ENCODE results near the gene CCR5AS.

The CCR5AS gene

DNA sequence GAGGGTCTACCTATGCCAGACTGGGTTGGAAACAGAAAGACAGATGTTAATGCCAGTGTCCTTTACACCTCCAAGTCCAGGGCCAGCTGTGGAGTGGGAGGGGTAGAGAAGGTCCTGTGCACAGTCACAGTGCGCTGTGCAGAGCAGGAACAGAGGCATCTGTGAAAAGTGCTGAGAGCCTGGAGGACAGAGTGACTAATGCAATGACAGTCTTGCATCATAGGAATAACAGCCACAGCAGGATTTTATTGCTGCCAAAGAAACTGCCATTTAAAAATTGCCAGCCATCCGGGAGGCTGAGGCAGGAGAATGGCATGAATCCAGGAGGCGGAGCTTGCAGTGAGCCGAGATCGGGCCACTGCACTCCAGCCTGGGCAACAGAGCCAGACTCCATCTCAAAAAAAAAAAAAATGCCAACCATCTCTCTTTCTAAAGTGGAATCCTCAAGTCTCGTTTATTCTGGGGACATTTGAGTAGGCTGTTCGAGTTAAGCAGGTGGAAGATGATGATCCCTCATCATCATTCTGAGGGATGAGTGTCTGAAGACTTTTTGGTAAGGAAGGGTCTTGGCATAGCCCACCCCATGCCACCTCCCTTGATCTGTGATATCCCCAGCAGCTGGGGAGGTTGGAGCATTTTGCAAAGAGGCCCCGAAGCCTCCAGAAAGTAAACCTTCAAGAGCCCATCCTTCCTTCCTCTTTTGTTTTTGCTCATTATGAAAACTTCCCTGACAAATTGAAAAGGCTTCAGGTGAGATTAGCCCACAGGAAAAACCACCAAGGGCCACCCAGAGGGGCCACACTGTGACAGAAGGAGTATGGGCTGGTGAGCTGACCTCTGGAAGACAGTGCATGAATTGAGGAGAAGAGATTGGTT, 45.2 kb downstream of the CCR5AS start:
- in situ Hi-C loops (cut with MboI; ENCODE audit: low sequenced_read_pairs), result loop anchor here (10.0 kb wide), 1 partner anchor 67 kb away; no protein-coding TSS in a partner anchor

DNA sequence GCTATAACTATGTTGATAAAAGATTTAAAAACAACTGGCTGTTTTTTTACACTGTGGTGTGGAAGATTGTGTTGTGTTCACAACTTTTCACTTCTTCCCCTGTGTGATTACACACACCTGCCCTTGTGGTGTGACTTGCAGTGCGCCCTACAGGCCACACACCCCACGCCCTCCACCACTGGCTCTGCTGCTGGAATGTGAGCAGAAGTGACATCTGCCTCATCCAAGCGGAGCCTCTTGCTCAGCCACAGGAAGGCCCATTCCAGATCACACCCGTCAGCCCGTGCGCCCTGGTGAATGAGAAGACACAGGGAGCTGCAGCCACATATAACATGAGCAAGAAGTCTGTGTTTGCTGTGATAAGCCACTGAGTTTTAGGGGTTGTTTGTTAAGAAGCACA, 46.0 kb downstream of the CCR5AS start:
- in situ Hi-C loops (cut with MboI; ENCODE audit: low sequenced_read_pairs), result loop anchor here (10.0 kb wide), 1 partner anchor 66 kb away; no protein-coding TSS in a partner anchor

GRCh38 chr3:46359733-46360493, 47.0 kb downstream of the CCR5AS start:
- in situ Hi-C loops (cut with MboI; ENCODE audit: low sequenced_read_pairs), result loop anchor here (10.0 kb wide), 1 partner anchor 65 kb away; no protein-coding TSS in a partner anchor

DNA sequence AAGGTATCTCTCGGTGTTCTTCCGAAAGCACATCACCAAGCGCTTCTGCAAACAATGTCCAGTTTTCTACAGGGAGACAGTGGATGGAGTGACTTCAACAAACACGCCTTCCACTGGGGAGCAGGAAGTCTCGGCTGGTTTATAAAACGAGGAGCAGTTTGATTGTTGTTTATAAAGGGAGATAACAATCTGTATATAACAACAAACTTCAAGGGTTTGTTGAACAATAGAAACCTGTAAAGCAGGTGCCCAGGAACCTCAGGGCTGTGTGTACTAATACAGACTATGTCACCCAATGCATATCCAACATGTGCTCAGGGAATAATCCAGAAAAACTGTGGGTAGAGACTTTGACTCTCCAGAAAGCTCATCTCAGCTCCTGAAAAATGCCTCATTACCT, 48.4 kb downstream of the CCR5AS start:
- in situ Hi-C loops (cut with MboI; ENCODE audit: low sequenced_read_pairs), result no loop called here

GRCh38 chr3:46356909-46357308, 50.0 kb downstream of the CCR5AS start:
- in situ Hi-C loops (cut with MboI; ENCODE audit: low sequenced_read_pairs), result no loop called here

GRCh38 chr3:46356276-46356675, 50.6 kb downstream of the CCR5AS start:
- in situ Hi-C loops (cut with MboI; ENCODE audit: low sequenced_read_pairs), result no loop called here

GRCh38 chr3:46354984-46355383, 51.9 kb downstream of the CCR5AS start:
- in situ Hi-C loops (cut with MboI; ENCODE audit: low sequenced_read_pairs), result no loop called here

DNA sequence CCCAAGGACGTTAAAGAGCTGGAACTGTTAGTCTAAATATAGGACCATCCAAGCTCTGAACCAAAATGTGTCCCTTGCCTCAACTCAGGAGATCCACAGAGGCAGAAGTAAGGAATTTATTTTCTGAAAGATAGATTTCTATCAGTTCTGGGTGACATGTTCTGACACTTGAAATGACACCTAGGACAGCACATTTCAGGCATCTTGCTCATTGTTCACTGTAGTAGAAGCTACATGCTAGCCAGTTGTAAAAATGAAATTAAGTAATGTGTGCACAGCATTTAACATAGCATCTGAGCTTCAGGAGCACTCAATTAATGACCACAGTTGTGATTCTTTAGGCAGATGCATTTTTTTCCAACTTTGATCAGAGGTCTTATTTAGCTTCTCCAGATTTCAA, 52.4 kb downstream of the CCR5AS start:
- in situ Hi-C loops (cut with MboI; ENCODE audit: low sequenced_read_pairs), result no loop called here

- in situ Hi-C loops (cut with MboI; ENCODE audit: low sequenced_read_pairs), result no loop called here
These were observed 53.0 kb downstream of the CCR5AS start, which contains the start of gene CCR2 for GRCh38 chr3:46353647-46354410. TSS of gene CCR2 (plus strand) at chr3:46354111. CDS start at chr3:46357528, 3,417 bp downstream.

DNA sequence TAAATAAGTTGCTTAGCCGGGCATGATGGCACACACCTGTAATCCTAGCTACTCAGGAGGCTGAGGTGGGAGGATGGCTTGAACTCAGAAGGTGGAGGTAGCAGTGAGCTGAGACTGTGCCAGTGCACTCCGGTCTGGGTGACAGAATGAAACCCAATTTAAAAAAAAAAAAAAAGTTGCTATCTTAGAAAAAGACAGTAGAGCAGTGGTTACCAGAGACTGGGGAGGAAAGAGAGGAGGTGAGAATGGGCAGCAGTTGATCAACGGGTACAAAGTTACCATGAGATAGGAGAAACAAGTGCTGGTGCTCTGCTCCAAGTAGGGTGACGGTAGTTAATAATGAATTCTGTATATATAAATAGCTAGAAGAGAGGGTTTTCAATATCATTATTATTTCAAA, 53.8 kb downstream of the CCR5AS start:
- in situ Hi-C loops (cut with MboI; ENCODE audit: low sequenced_read_pairs), result no loop called here

DNA sequence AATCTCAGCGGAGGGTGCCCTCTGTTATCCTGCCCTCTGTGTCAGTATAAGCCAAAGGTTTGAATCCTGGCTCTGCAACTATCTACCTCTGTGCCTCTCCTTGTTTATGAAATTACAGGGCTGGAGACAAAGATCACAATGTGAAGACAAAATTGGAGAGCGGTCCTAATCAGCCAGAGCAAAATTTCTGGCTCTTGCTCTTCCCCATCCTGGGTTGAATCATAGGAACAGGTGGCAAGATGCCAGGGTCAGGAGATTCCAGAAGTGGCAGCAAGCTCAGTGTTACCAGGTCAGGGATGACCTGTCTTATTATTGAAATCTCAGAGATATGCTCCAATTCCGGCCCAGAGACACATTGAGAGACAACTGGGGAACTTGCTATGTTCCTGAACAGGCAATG, 55.2 kb downstream of the CCR5AS start:
- in situ Hi-C loops (cut with MboI; ENCODE audit: low sequenced_read_pairs), result no loop called here

DNA sequence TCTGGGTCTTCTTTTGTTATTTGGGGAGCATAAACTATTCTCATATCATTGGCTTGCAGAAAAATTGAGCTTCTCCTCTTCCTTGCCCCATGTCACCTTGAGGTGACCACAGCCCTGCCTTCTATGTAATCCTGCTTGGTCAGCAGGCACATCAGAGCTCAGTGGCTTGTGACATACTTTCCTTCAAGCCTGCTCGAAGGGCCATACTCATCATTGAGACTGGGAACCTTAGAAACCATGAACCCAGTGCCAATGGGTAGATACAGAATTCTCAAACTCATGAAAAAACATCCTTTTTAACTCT, 56.7 kb downstream of the CCR5AS start:
- in situ Hi-C loops (cut with MboI; ENCODE audit: low sequenced_read_pairs), result no loop called here

GRCh38 chr3:46349484-46350261, 57.2 kb downstream of the CCR5AS start:
- in situ Hi-C loops (cut with MboI; ENCODE audit: low sequenced_read_pairs), result no loop called here

GRCh38 chr3:46348823-46349482, 57.9 kb downstream of the CCR5AS start:
- in situ Hi-C loops (cut with MboI; ENCODE audit: low sequenced_read_pairs), result no loop called here

GRCh38 chr3:46344476-46344875, 62.4 kb downstream of the CCR5AS start:
- in situ Hi-C loops (cut with MboI; ENCODE audit: low sequenced_read_pairs), result no loop called here

DNA sequence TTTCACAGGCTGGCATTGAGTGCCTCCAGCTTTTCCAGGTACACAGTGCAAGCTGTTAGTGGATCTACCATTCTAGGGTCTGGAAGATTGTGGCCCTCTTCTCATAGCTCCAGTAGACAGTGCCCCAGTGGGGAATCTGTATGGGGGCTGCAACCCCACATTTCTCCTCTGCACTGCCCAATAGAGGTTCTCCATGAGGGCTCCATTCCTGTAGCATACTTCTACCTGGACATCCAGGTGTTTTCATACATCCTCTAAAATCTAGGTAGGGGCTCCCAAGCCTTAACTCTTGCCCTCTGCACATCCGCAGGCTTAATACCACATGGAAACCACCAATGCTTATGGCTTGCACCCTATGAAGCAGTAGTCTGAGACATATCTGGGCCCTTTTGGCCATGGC, 68.0 kb downstream of the CCR5AS start:
- in situ Hi-C loops (cut with MboI; ENCODE audit: low sequenced_read_pairs), result no loop called here

DNA sequence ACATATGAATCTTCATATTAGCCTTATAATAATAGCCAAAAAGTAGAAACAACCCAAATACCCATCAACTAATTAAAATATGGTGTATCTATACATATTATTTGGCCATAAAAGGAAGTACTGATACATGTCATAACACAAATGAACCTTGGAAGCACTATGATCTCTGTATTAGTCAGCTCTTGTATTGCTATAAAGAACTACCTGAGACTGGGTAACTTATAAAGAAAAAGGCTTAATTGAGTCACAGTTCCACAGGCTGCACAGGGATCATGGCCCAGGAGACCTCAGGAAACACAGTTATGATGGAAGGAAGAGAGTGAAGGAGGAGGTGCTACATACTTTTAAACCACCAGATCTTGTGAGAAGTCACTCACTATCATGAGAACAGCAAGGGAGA, 69.0 kb downstream of the CCR5AS start:
- in situ Hi-C loops (cut with MboI; ENCODE audit: low sequenced_read_pairs), result no loop called here

DNA sequence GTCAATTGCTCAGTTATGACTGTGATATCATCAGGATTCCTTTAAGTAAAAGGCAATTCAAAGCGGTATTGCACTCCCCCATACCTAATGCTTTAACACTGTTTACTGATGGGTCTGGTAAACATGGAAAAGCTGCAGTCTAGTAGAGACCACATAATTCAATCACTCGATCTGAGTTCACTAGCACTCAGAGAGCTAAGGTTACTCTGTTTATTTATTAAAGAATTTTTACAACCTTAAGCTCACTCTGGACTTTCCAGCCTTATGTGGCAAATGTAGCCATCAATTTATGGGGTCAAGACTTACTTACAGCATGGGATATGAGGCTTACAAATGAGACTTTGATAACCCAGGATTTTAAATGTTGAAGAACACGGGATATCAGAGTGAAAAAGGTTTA, 71.3 kb downstream of the CCR5AS start:
- in situ Hi-C loops (cut with MboI; ENCODE audit: low sequenced_read_pairs), result no loop called here

GRCh38 chr3:46334741-46335478, 72.0 kb downstream of the CCR5AS start:
- in situ Hi-C loops (cut with MboI; ENCODE audit: low sequenced_read_pairs), result no loop called here

All from HL-60/S4 (cell line).